ENCODE data around the gene SORBS1.
A peak's percentile ranks its signal among the peaks of the same experiment; 100 is the strongest.

SORBS1 gene

GRCh38 chr10:95564291-95564690 lies 3.1 kb upstream of the SORBS1 start:
- DNase-seq = no peak

- no peak for DNase-seq
Observed at GRCh38 chr10:95562341-95562965, 1.3 kb upstream of the SORBS1 start.

- DNase-seq = no peak
Observed at GRCh38 chr10:95561864-95562177, 650 bp upstream of the SORBS1 start.

- DNase-seq = peak; percentile 32
Observed at GRCh38 chr10:95560278-95561176, 644 bp downstream of the SORBS1 start.

- DNase-seq = no peak
Observed at GRCh38 chr10:95559896-95560277, 1.3 kb downstream of the SORBS1 start.

- DNase-seq = no peak
Observed at GRCh38 chr10:95559471-95559870, 1.7 kb downstream of the SORBS1 start.

- no peak for DNase-seq
Observed at GRCh38 chr10:95558593-95559320, 2.4 kb downstream of the SORBS1 start.

- DNase-seq = no peak
Observed at GRCh38 chr10:95556994-95557767, 4.0 kb downstream of the SORBS1 start.

- no peak for DNase-seq
Observed at GRCh38 chr10:95553674-95554073, 7.5 kb downstream of the SORBS1 start.

GRCh38 chr10:95552679-95553342 lies 8.4 kb downstream of the SORBS1 start:
- DNase-seq = no peak

GRCh38 chr10:95550073-95550672 lies 11.0 kb downstream of the SORBS1 start:
- DNase-seq = no peak

GRCh38 chr10:95547791-95548435 lies 13.3 kb downstream of the SORBS1 start:
- DNase-seq = no peak

- no peak for DNase-seq
Observed at GRCh38 chr10:95547197-95547596, 14.0 kb downstream of the SORBS1 start.

GRCh38 chr10:95545981-95546380 lies 15.2 kb downstream of the SORBS1 start:
- DNase-seq = no peak

- no peak for DNase-seq
Observed at GRCh38 chr10:95544783-95545500, 16.2 kb downstream of the SORBS1 start.

GRCh38 chr10:95543459-95543858 lies 17.7 kb downstream of the SORBS1 start:
- no peak for DNase-seq

GRCh38 chr10:95542761-95543160 lies 18.4 kb downstream of the SORBS1 start:
- DNase-seq = no peak

GRCh38 chr10:95542330-95542729 lies 18.8 kb downstream of the SORBS1 start:
- DNase-seq = no peak

GRCh38 chr10:95540514-95541052 lies 20.6 kb downstream of the SORBS1 start:
- DNase-seq = no peak

GRCh38 chr10:95539560-95540284 lies 21.4 kb downstream of the SORBS1 start:
- no peak for DNase-seq
